CD4-positive, alpha-beta T cell treated with Interleukin-2 at 100 ng/mL for 4 hours (primary cell): ENCODE measurements around the gene RPL10L.

Experiments used
- DNase-seq: peaks from one replicate; pipeline ENCODE4 v3.0.0-alpha.2; 2020; ENCODE audit warnings: low spot score

The RPL10L gene

DNA sequence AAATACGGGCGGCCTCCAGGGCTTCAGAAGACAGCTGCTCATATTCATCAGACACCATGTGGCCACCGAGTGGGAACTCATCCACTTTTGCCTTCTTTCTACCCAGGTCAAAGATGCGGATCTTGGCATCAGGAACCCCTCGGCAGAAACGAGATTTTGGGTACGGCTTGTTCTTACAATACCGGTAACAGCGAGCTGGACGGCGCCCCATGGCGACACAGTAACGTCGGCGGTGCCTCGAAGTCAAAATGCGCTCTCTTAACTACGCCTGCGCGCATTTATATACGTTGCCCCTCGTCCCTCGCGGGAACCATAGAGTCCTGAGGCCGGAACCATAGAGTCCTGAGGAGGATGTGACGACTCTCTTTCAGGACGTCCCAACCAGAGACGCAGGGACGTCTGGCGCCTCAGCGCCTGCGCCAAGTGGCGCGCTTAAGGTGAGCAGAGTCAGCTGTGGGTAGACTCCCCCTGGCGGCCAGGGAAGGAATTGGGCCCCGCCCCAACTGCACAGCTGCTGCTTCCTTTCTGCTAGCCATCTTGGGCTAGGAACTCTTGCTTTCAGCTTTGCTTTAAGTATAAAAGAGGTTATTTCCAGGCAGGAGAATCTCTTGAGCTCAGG, at the start of gene RPL10L:
Gene RPL10L (minus strand): TSS at position 256 of the 619 bp plus-strand sequence. CDS start 45 bp downstream, at position 211.
- DNase-seq = no peak

DNA sequence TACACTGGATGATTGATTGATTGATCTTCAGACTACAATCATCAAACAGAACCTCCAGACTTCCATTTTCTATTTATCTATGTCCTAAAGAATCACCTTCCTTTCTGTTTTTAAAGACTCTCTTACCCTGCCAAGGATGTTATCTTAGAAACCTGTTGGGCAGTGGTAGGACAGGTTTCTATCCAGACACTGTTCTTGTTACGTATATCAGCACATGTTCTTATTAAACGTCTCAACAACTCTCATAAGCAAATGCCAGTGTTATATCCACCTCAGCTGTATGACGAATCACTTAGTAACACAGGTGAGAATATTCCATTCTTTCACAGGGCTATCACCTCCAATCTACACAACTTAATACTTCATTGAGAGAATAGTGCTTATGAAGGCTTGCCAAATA, 40.2 kb upstream of the RPL10L start:
- DNase-seq = no peak

- DNase-seq = no peak
These were observed 35.1 kb upstream of the RPL10L start for GRCh38 chr14:46686652-46687051.

DNA sequence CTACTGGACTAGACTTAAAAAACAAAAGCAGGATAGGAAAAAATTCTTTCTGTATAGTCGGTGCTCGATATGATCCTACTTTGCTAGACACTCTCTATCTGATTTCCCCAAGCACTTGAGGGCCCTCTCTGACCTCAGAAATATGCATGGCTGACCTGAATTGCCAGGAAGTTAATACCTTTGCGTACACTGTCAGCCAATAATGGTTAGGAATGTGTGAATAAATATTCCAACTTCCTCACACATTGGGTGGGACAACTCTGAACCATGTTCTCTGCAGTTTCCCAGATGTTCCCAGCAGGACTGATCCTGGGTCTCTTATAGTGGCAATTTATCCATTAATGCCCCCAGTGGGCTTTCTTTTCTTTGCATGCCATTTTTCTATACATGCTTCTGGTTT, 20.5 kb upstream of the RPL10L start:
- no peak for DNase-seq

DNA sequence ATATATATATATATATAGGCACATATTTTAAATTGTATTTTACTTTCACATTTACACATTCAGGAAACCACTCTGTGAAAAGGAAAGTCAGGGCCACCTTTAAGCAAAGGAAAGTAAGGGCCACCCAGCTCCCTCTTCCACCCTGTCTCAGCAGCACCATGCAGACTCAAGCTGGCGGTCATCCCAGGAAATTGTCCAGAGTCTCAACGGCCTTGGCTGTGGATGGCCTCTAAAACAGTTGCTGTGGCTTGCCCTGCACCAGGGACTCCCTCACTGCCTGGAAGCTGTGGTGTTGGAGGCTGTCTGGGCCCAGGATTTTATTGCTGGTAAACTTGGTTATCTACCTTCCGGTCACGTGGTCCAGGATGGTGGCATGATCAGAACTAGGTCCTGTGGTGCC, 11.8 kb upstream of the RPL10L start:
- DNase-seq = no peak

- no peak for DNase-seq
These were observed 10.1 kb upstream of the RPL10L start for GRCh38 chr14:46661728-46662127.

GRCh38 chr14:46653031-46653755, 1.6 kb upstream of the RPL10L start:
- DNase-seq = no peak

- DNase-seq = no peak
These were observed 4.8 kb downstream of the RPL10L start for GRCh38 chr14:46646796-46647195.

DNA sequence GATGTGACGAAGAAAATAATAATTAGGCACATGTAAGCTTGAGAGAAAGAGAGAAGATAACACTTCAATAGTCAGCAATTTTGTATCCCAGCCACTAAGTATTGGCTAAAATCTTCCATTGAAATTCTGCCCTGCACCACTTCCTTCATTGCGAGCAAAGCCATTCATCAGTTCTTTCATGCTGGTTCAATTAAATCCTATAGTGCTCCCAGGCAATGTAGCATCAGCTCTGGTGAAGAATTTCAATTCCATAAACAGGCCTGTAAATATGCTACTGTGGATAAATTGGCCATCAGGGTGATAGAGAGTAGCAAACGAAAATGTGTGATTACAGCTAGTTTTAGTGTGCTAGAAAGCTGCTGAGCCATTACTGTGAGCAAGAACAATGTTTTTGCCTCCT, 24.7 kb downstream of the RPL10L start:
- no peak for DNase-seq
